Measurements from ENCODE around the gene RNF149.
"Not testable (repeated sequence)": the region's sequence is repeated elsewhere in the genome, so short reads cannot be mapped to it uniquely, and the experiment has no call there.

The RNF149 gene

GRCh38 chr2:101325425-101325824 lies 16.9 kb upstream of the RNF149 start:
- no CpG with 5 or more reads among the region's 1 CpG for WGBS (ENCODE audit: extremely low coverage, insufficient coverage, insufficient read length)
- no peak overlapping the region for H3K18ac ChIP-seq (ENCODE audit: low read length)
- no peak overlapping the region for H2AFZ ChIP-seq (ENCODE audit: insufficient read depth, low read length, poor library complexity)

GRCh38 chr2:101316568-101316967 lies 8.1 kb upstream of the RNF149 start:
- H2BK12ac ChIP-seq (ENCODE audit: low read length); H3K14ac ChIP-seq (ENCODE audit: low read length); H3K27me3 ChIP-seq (ENCODE audit: insufficient read depth, low read length); H3K4me3 ChIP-seq (ENCODE audit: low read depth, low read length); H3K4ac ChIP-seq (ENCODE audit: low read depth, low read length); H3K79me1 ChIP-seq (ENCODE audit: low read length); DNase-seq; H4K12ac ChIP-seq (ENCODE audit: low read depth, low read length); H3K27ac ChIP-seq (ENCODE audit: low read depth, low read length); H3K4me1 ChIP-seq (ENCODE audit: control insufficient read depth in 1 of 2, insufficient read depth in 2 of 2, low read length in 2 of 2); H3K9ac ChIP-seq (ENCODE audit: low read length); H3K36me3 ChIP-seq (ENCODE audit: control insufficient read depth in 1 of 2, insufficient read depth in 2 of 2, low read length in 2 of 2); H3K79me2 ChIP-seq (ENCODE audit: control insufficient read depth, insufficient read depth, low read length, poor library complexity); H3K4me2 ChIP-seq (ENCODE audit: low read length); H3K9me3 ChIP-seq (ENCODE audit: insufficient read depth, low read depth, low read length); H4K8ac ChIP-seq (ENCODE audit: low read depth, low read length); H3K18ac ChIP-seq (ENCODE audit: low read length); H2AK5ac ChIP-seq (ENCODE audit: low read length); H2BK5ac ChIP-seq (ENCODE audit: low read depth, low read length, poor library complexity); H4K91ac ChIP-seq (ENCODE audit: low read depth, low read length); H2AFZ ChIP-seq (ENCODE audit: insufficient read depth, low read length, poor library complexity); H3K23ac ChIP-seq (ENCODE audit: low read length); H2BK120ac ChIP-seq (ENCODE audit: insufficient read depth, low read length, poor library complexity): not testable (repeated sequence)
- no CpG with 5 or more reads among the region's 6 CpGs for WGBS (ENCODE audit: extremely low coverage, insufficient coverage, insufficient read length)

More at GRCh38 chr2:101325425-101325824, 16.9 kb upstream of the RNF149 start:
- H4K12ac ChIP-seq (ENCODE audit: low read depth, low read length), result no peak overlapping the region
- no peak for DNase-seq
- no peaks in the 10 kb centered on the region for H3K36me3 ChIP-seq (ENCODE audit: control insufficient read depth in 1 of 2, insufficient read depth in 2 of 2, low read length in 2 of 2)
- H2BK5ac ChIP-seq (ENCODE audit: low read depth, low read length, poor library complexity), result no peak overlapping the region
- no peak overlapping the region for H2BK12ac ChIP-seq (ENCODE audit: low read length)
- H3K79me2 ChIP-seq (ENCODE audit: control insufficient read depth, insufficient read depth, low read length, poor library complexity), result no peaks in the 10 kb centered on the region
- no peak overlapping the region for H4K91ac ChIP-seq (ENCODE audit: low read depth, low read length)
- peaks cover 10 to 22% of the 10 kb centered on the region in 2 experiments for H3K4me1 ChIP-seq (ENCODE audit: control insufficient read depth in 1 of 2, insufficient read depth in 2 of 2, low read length in 2 of 2)
- no peak overlapping the region for H3K4me3 ChIP-seq (ENCODE audit: low read depth, low read length)
- no peak overlapping the region for H2BK120ac ChIP-seq (ENCODE audit: insufficient read depth, low read length, poor library complexity)
- H3K27me3 ChIP-seq (ENCODE audit: insufficient read depth, low read length), result no peaks in the 10 kb centered on the region
- H4K8ac ChIP-seq (ENCODE audit: low read depth, low read length), result no peak overlapping the region
- H3K79me1 ChIP-seq (ENCODE audit: low read length), result peaks cover 10% of the 10 kb centered on the region
- H3K9me3 ChIP-seq (ENCODE audit: insufficient read depth, low read depth, low read length), result no peaks in the 10 kb centered on the region
- no peak overlapping the region for H3K14ac ChIP-seq (ENCODE audit: low read length)
- no peak overlapping the region for H3K9ac ChIP-seq (ENCODE audit: low read length)
- H3K23ac ChIP-seq (ENCODE audit: low read length), result no peak overlapping the region
- H2AK5ac ChIP-seq (ENCODE audit: low read length), result no peak overlapping the region
- no peak overlapping the region for H3K4me2 ChIP-seq (ENCODE audit: low read length)
- no peak overlapping the region for H3K4ac ChIP-seq (ENCODE audit: low read depth, low read length)
- no peak overlapping the region for H3K27ac ChIP-seq (ENCODE audit: low read depth, low read length)

GRCh38 chr2:101311696-101312017 lies 3.2 kb upstream of the RNF149 start:
- no peak overlapping the region for H3K27ac ChIP-seq (ENCODE audit: low read depth, low read length)
- no peak overlapping the region for H4K91ac ChIP-seq (ENCODE audit: low read depth, low read length)
- no peak overlapping the region for H4K8ac ChIP-seq (ENCODE audit: low read depth, low read length)
- H3K27me3 ChIP-seq (ENCODE audit: insufficient read depth, low read length), result no peaks in the 10 kb centered on the region
- no peak overlapping the region for H2AFZ ChIP-seq (ENCODE audit: insufficient read depth, low read length, poor library complexity)
- H3K4me3 ChIP-seq (ENCODE audit: low read depth, low read length), result no peak overlapping the region
- H3K79me1 ChIP-seq (ENCODE audit: low read length), result peaks cover 14% of the 10 kb centered on the region
- DNase-seq, result peak in 1 of 2 donors; percentile 36
- no peak overlapping the region for H4K12ac ChIP-seq (ENCODE audit: low read depth, low read length)
- H3K4me2 ChIP-seq (ENCODE audit: low read length), result no peak overlapping the region
- no peak overlapping the region for H3K14ac ChIP-seq (ENCODE audit: low read length)
- H2BK12ac ChIP-seq (ENCODE audit: low read length), result no peak overlapping the region
- H3K9me3 ChIP-seq (ENCODE audit: insufficient read depth, low read depth, low read length), result peaks cover 4% of the 10 kb centered on the region
- no peak overlapping the region for H2BK120ac ChIP-seq (ENCODE audit: insufficient read depth, low read length, poor library complexity)
- H3K36me3 ChIP-seq (ENCODE audit: control insufficient read depth in 1 of 2, insufficient read depth in 2 of 2, low read length in 2 of 2), result no peaks in the 10 kb centered on the region
- no peak overlapping the region for H3K18ac ChIP-seq (ENCODE audit: low read length)
- H3K23ac ChIP-seq (ENCODE audit: low read length), result no peak overlapping the region
- no peak overlapping the region for H2BK5ac ChIP-seq (ENCODE audit: low read depth, low read length, poor library complexity)
- WGBS (ENCODE audit: extremely low coverage, insufficient coverage, insufficient read length), result no CpG with 5 or more reads among the region's 3 CpGs
- no peak overlapping the region for H3K9ac ChIP-seq (ENCODE audit: low read length)
- no peak overlapping the region for H2AK5ac ChIP-seq (ENCODE audit: low read length)
- H3K4me1 ChIP-seq (ENCODE audit: control insufficient read depth in 1 of 2, insufficient read depth in 2 of 2, low read length in 2 of 2), result peaks cover 0 to 5% of the 10 kb centered on the region in 2 experiments
- peaks cover 12% of the 10 kb centered on the region for H3K79me2 ChIP-seq (ENCODE audit: control insufficient read depth, insufficient read depth, low read length, poor library complexity)
- no peak overlapping the region for H3K4ac ChIP-seq (ENCODE audit: low read depth, low read length)

- H3K79me2 ChIP-seq (ENCODE audit: control insufficient read depth, insufficient read depth, low read length, poor library complexity), result peaks cover 16% of the 10 kb centered on the region
- no peak overlapping the region for H3K23ac ChIP-seq (ENCODE audit: low read length)
- no peak overlapping the region for H3K4me2 ChIP-seq (ENCODE audit: low read length)
- H3K4me1 ChIP-seq (ENCODE audit: control insufficient read depth in 1 of 2, insufficient read depth in 2 of 2, low read length in 2 of 2), result peaks cover 4 to 10% of the 10 kb centered on the region in 2 experiments
- no peak overlapping the region for H3K9ac ChIP-seq (ENCODE audit: low read length)
- no peak overlapping the region for H3K4me3 ChIP-seq (ENCODE audit: low read depth, low read length)
- no peak overlapping the region for H4K91ac ChIP-seq (ENCODE audit: low read depth, low read length)
- H2BK120ac ChIP-seq (ENCODE audit: insufficient read depth, low read length, poor library complexity), result no peak overlapping the region
- peak; percentile 15 to 43 for DNase-seq
- peak overlapping the region; percentile 50 for H2BK12ac ChIP-seq (ENCODE audit: low read length)
- no peak overlapping the region for H3K27ac ChIP-seq (ENCODE audit: low read depth, low read length)
- no peak overlapping the region for H3K18ac ChIP-seq (ENCODE audit: low read length)
- no peak overlapping the region for H3K4ac ChIP-seq (ENCODE audit: low read depth, low read length)
- H3K27me3 ChIP-seq (ENCODE audit: insufficient read depth, low read length), result no peaks in the 10 kb centered on the region
- H3K79me1 ChIP-seq (ENCODE audit: low read length), result peaks cover 14% of the 10 kb centered on the region
- H2AFZ ChIP-seq (ENCODE audit: insufficient read depth, low read length, poor library complexity), result no peak overlapping the region
- no peak overlapping the region for H2AK5ac ChIP-seq (ENCODE audit: low read length)
- WGBS (ENCODE audit: extremely low coverage, insufficient coverage, insufficient read length), result no CpG with 5 or more reads among the region's 7 CpGs
- H2BK5ac ChIP-seq (ENCODE audit: low read depth, low read length, poor library complexity), result no peak overlapping the region
- H4K12ac ChIP-seq (ENCODE audit: low read depth, low read length), result no peak overlapping the region
- H3K14ac ChIP-seq (ENCODE audit: low read length), result no peak overlapping the region
- no peaks in the 10 kb centered on the region for H3K36me3 ChIP-seq (ENCODE audit: control insufficient read depth in 1 of 2, insufficient read depth in 2 of 2, low read length in 2 of 2)
- peaks cover 4% of the 10 kb centered on the region for H3K9me3 ChIP-seq (ENCODE audit: insufficient read depth, low read depth, low read length)
- H4K8ac ChIP-seq (ENCODE audit: low read depth, low read length), result peak overlapping the region; percentile 11
Observed at GRCh38 chr2:101310834-101311695, 2.6 kb upstream of the RNF149 start.

Measured in trophoblast cell (in vitro differentiated cells and primary cell).